HepG2 (cell line): Measurements from ENCODE around the gene XRCC1. TPM values are rescaled to one million over a fixed set of nuclear protein-coding genes. Genes with fewer than 3 reads are reported as not detected.

Experiments used
- FOXJ3 ChIP-seq: sonication (generic); formaldehyde crosslinking; IDR thresholded peaks from 2 replicates; pipeline ENCODE4 v1.4.0; 2020; ENCODE audit warnings: missing genetic modification reagents, mild to moderate bottlenecking, borderline replicate concordance
- HHEX ChIP-seq: IDR thresholded peaks from 2 replicates; pipeline ENCODE4 v1.6.1; 2016; ENCODE audit warnings: control low read depth
- MBNL3 ChIP-seq: fragments of 250-450 bp; sonication (Bioruptor Pico); conservative IDR thresholded peaks from 2 replicates; pipeline ENCODE4 v1.8.0; 2022; ENCODE audit warnings: mild to moderate bottlenecking, inconsistent platforms
- SRSF1 ChIP-seq: fragments of 200-400 bp; formaldehyde crosslinking; optimal IDR thresholded peaks from 2 replicates; pipeline ENCODE3; 2017; ENCODE audit warnings: mild to moderate bottlenecking, low read depth, low read length, moderate library complexity
- SRY ChIP-seq: sonication (generic); formaldehyde crosslinking; IDR thresholded peaks from 2 replicates; pipeline ENCODE4 v1.8.0; 2022; ENCODE audit warnings: mild to moderate bottlenecking, missing genetic modification reagents
- TBP ChIP-seq: sonication (generic); formaldehyde crosslinking; IDR thresholded peaks from 2 replicates; pipeline ENCODE4 v1.5.0; 2020; ENCODE audit warnings: missing genetic modification reagents
- TCF7 ChIP-seq: sonication (generic); IDR thresholded peaks from 2 replicates; pipeline ENCODE4 v1.6.1; 2016; ENCODE audit warnings: antibody characterized with exemption, low read depth
- YY1 ChIP-seq: IDR thresholded peaks from 2 replicates; pipeline ENCODE4 v1.6.1; 2011; ENCODE audit warnings: low read length, low read depth, moderate library complexity, mild to moderate bottlenecking; ENCODE audit not compliant: insufficient read depth, insufficient replicate concordance
- ZNF17 ChIP-seq: sonication (generic); formaldehyde crosslinking; IDR thresholded peaks from 2 replicates; pipeline ENCODE4 v1.5.0; 2020; ENCODE audit warnings: mild to moderate bottlenecking, missing genetic modification reagents
- ZNF225 ChIP-seq: sonication (generic); formaldehyde crosslinking; IDR thresholded peaks from 2 replicates; pipeline ENCODE4 v1.4.0; 2020; ENCODE audit warnings: mild to moderate bottlenecking, missing genetic modification reagents
- ZNF24 ChIP-seq: fragments of 450-650 bp; IDR thresholded peaks from 2 replicates; pipeline ENCODE4 v1.6.1; 2017; ENCODE audit warnings: antibody characterized with exemption, mild to moderate bottlenecking
- ZNF431 ChIP-seq: sonication (generic); formaldehyde crosslinking; IDR thresholded peaks from 2 replicates; pipeline ENCODE4 v1.9.0; 2022; ENCODE audit warnings: missing genetic modification reagents, low read depth, mild to moderate bottlenecking, borderline replicate concordance
- ZNF615 ChIP-seq: sonication (generic); formaldehyde crosslinking; IDR thresholded peaks from 2 replicates; pipeline ENCODE4 v1.5.0; 2020; ENCODE audit warnings: mild to moderate bottlenecking, missing genetic modification reagents, borderline replicate concordance
- ZNF644 ChIP-seq: IDR thresholded peaks from 2 replicates; pipeline ENCODE4 v1.6.1; 2016; ENCODE audit warnings: low read depth
- ZNF7 ChIP-seq: IDR thresholded peaks from 2 replicates; pipeline ENCODE4 v1.6.1; 2016; ENCODE audit warnings: missing biosample characterization, missing genetic modification reagents
- polyA plus RNA-seq, 8 experiments: library from polyadenylated mRNA; depleted of rRNA in 3 of 8; stranded (reverse) in 7 of 8; unstranded in 1 of 8; fragments of >200 nt; fragmentation: Illumina TruSeq in 4 of 8; extraction: Trizol in 4 of 8; gene quantifications; 2 replicates each; pipeline versions ENCODE4 v1.2.1 to v1.2.3, GENCODE V29; 2011 to 2016; ENCODE audit warnings: low read depth in 4 of 8, missing spikeins in 1 of 8, mixed read lengths in 1 of 8; ENCODE audit not compliant: insufficient read depth in 1 of 8
- total RNA-seq, 5 experiments: library from RNA; depleted of rRNA; stranded (reverse); fragments of >200 nt; fragmentation: Illumina TruSeq; extraction: Trizol; gene quantifications; 2 replicates each; pipeline ENCODE4 v1.2.3, GENCODE V29; 2016; ENCODE audit warnings: low read depth in 1 of 5
- TF ChIP-seq, protein P1 (sequence below): sonication (generic); formaldehyde crosslinking; IDR thresholded peaks from 2 replicates; pipeline ENCODE4 v1.5.0; 2020; ENCODE audit warnings: missing genetic modification reagents, mild to moderate bottlenecking, borderline replicate concordance
- TF ChIP-seq, protein P2 (sequence below): sonication (generic); formaldehyde crosslinking; conservative IDR thresholded peaks from 2 replicates; pipeline ENCODE4 v1.8.0; 2022; ENCODE audit warnings: missing genetic modification reagents
- TF ChIP-seq, protein P3 (sequence below): IDR thresholded peaks from 2 replicates; pipeline ENCODE4 v1.6.1; 2012; ENCODE audit warnings: inconsistent platforms
- TF ChIP-seq, protein P4 (sequence below): sonication (generic); formaldehyde crosslinking; IDR thresholded peaks from 2 replicates; pipeline ENCODE4 v1.5.1; 2020; ENCODE audit warnings: mild to moderate bottlenecking, missing genetic modification reagents, moderate library complexity
- TF ChIP-seq, protein P5 (sequence below): sonication (generic); formaldehyde crosslinking; IDR thresholded peaks from 2 replicates; pipeline ENCODE4 v1.4.0; 2020; ENCODE audit warnings: missing genetic modification reagents

The XRCC1 gene
- total and polyA plus RNA-seq, 2 of the 13 experiments (the other 11 are each of a cell fraction or from before 2014, with no cell fraction given) = 24.7 to 26.3 TPM

DNA sequence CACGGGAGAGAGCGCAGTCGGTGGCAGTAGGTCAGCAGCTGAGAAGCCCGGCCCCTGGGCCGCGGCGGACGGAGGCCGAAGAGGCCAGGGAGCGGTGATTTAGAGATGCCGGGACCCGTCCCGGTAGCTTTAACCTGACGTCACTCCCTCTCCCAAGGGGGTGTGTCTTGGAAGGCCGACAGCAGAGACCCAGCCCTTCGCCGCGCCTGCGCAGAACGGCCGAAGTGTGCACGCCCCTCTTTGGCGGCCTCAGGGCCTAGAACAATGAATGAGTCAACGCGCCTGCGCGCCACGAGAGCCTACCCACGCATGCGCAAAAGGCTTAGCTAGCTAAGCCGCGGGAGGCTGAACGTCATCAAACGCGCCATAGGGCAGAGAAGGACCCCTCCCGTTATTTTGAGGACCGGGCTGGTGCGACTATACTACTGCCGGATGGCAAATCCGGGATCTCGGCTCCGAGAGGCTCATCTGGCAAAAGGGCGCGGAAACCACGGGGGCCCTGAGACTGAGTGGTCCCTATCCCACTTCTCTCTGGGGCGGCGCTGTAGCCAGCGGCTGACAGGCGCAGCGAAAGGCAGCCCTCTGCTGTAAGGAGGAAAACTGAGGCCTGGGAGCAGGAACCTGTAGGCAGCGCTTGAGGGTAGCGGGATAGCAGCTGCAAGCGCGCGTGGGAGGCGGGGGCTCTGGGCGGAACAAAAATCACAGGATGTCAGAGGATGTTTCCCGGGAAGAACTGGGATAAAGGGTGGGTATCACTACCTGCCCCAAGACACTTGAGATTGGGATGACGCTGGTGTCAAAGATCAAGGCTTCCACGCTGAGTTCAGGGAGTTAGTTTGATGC lies 20.9 kb upstream of the XRCC1 start, which contains the start of the genes IRGQ and ZNF576 (continued):
- TF ChIP-seq MBNL3 (CRISPR knock-in tag) = no peak
- TF ChIP-seq, protein P1, sequence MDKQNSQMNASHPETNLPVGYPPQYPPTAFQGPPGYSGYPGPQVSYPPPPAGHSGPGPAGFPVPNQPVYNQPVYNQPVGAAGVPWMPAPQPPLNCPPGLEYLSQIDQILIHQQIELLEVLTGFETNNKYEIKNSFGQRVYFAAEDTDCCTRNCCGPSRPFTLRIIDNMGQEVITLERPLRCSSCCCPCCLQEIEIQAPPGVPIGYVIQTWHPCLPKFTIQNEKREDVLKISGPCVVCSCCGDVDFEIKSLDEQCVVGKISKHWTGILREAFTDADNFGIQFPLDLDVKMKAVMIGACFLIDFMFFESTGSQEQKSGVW (CRISPR knock-in tag) = no peak
- TF ChIP-seq SRY = 0 out of 2 replicates have a peak, but pooled peaks have one; percentile 27
- TF ChIP-seq FOXJ3 (CRISPR knock-in tag) = no peak
- no peak for TF ChIP-seq ZNF24
- TF ChIP-seq, protein P2, sequence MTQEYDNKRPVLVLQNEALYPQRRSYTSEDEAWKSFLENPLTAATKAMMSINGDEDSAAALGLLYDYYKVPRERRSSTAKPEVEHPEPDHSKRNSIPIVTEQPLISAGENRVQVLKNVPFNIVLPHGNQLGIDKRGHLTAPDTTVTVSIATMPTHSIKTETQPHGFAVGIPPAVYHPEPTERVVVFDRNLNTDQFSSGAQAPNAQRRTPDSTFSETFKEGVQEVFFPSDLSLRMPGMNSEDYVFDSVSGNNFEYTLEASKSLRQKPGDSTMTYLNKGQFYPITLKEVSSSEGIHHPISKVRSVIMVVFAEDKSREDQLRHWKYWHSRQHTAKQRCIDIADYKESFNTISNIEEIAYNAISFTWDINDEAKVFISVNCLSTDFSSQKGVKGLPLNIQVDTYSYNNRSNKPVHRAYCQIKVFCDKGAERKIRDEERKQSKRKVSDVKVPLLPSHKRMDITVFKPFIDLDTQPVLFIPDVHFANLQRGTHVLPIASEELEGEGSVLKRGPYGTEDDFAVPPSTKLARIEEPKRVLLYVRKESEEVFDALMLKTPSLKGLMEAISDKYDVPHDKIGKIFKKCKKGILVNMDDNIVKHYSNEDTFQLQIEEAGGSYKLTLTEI (CRISPR knock-in tag) = no peak
- TF ChIP-seq ZNF7 (CRISPR knock-in tag) = no peak
- no peak for TF ChIP-seq HHEX (CRISPR knock-in tag)
- peak; percentile 10 for TF ChIP-seq SRSF1
- TF ChIP-seq YY1 = peak; percentile 57
- no peak for TF ChIP-seq ZNF17 (CRISPR knock-in tag)
- TF ChIP-seq ZNF615 (CRISPR knock-in tag) = no peak
- TF ChIP-seq, protein P3, sequence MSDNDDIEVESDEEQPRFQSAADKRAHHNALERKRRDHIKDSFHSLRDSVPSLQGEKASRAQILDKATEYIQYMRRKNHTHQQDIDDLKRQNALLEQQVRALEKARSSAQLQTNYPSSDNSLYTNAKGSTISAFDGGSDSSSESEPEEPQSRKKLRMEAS = peak; percentile 43
- no peak for TF ChIP-seq ZNF431
- TF ChIP-seq ZNF225 (CRISPR knock-in tag) = no peak
- no peak for TF ChIP-seq TCF7
- TF ChIP-seq, protein P4, sequence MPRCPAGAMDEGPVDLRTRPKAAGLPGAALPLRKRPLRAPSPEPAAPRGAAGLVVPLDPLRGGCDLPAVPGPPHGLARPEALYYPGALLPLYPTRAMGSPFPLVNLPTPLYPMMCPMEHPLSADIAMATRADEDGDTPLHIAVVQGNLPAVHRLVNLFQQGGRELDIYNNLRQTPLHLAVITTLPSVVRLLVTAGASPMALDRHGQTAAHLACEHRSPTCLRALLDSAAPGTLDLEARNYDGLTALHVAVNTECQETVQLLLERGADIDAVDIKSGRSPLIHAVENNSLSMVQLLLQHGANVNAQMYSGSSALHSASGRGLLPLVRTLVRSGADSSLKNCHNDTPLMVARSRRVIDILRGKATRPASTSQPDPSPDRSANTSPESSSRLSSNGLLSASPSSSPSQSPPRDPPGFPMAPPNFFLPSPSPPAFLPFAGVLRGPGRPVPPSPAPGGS = peak; percentile 84; the same call in 1 of the 2 replicates
- no peak for TF ChIP-seq ZNF644
- TF ChIP-seq TBP (CRISPR knock-in tag) = no peak; the same call in 1 of the 2 replicates
- TF ChIP-seq, protein P5, sequence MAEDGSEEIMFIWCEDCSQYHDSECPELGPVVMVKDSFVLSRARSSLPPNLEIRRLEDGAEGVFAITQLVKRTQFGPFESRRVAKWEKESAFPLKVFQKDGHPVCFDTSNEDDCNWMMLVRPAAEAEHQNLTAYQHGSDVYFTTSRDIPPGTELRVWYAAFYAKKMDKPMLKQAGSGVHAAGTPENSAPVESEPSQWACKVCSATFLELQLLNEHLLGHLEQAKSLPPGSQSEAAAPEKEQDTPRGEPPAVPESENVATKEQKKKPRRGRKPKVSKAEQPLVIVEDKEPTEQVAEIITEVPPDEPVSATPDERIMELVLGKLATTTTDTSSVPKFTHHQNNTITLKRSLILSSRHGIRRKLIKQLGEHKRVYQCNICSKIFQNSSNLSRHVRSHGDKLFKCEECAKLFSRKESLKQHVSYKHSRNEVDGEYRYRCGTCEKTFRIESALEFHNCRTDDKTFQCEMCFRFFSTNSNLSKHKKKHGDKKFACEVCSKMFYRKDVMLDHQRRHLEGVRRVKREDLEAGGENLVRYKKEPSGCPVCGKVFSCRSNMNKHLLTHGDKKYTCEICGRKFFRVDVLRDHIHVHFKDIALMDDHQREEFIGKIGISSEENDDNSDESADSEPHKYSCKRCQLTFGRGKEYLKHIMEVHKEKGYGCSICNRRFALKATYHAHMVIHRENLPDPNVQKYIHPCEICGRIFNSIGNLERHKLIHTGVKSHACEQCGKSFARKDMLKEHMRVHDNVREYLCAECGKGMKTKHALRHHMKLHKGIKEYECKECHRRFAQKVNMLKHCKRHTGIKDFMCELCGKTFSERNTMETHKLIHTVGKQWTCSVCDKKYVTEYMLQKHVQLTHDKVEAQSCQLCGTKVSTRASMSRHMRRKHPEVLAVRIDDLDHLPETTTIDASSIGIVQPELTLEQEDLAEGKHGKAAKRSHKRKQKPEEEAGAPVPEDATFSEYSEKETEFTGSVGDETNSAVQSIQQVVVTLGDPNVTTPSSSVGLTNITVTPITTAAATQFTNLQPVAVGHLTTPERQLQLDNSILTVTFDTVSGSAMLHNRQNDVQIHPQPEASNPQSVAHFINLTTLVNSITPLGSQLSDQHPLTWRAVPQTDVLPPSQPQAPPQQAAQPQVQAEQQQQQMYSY (CRISPR knock-in tag) = no peak
